Tibial nerve (tissue), 4 donors: Measurements from ENCODE around the gene POU6F2. TPM values are rescaled to one million over a fixed set of nuclear protein-coding genes. Genes with fewer than 3 reads are reported as not detected.

Experiments used
- DNase-seq, 2 donors: peaks; one replicate each; pipeline ENCODE4 v3.0.0-alpha.2; 2019; ENCODE audit warnings: low spot score in 2 of 2
- H3K27ac ChIP-seq, 4 donors: fragments of 200-600 bp; sonication (generic) in 3 of 4; one replicate each; pipeline ENCODE4 v1.5.1; 2017 to 2019; ENCODE audit warnings: mild to moderate bottlenecking in 1 of 4
- H3K27me3 ChIP-seq, 2 donors: fragments of 200-600 bp; sonication (generic) in 1 of 2; one replicate each; pipeline versions ENCODE4 v1.5.1 to v1.6.0; 2017 to 2019
- H3K36me3 ChIP-seq, 3 donors: fragments of 200-600 bp; sonication (generic); one replicate each; pipeline ENCODE4 v1.5.1; 2018 to 2019
- H3K4me1 ChIP-seq, 4 donors: fragments of 200-600 bp; sonication (generic) in 3 of 4; one replicate each; pipeline ENCODE4 v1.5.1; 2017 to 2019
- H3K4me3 ChIP-seq, 4 donors: fragments of 200-600 bp; sonication (generic) in 3 of 4; one replicate each; pipeline ENCODE4 v1.5.1; 2017 to 2019; ENCODE audit warnings: mild to moderate bottlenecking in 1 of 4, moderate library complexity in 1 of 4
- H3K9me3 ChIP-seq, 4 donors: fragments of 200-600 bp; sonication (generic) in 3 of 4; one replicate each; pipeline ENCODE4 v1.5.1; 2017 to 2019
- CTCF ChIP-seq, 5 experiments: fragments of 200-600 bp in 3 of 5; fragments of 450-650 bp in 2 of 5; sonication (generic) in 3 of 5; IDR thresholded peaks; one replicate each; pipeline ENCODE4 v1.5.1; 2016 to 2019; ENCODE audit warnings: antibody characterized with exemption in 5 of 5, mild to moderate bottlenecking in 3 of 5, moderate library complexity in 2 of 5
- EP300 ChIP-seq, 2 donors: sonication (generic); formaldehyde crosslinking; IDR thresholded peaks; one replicate each; pipeline ENCODE4 v1.6.1; 2017; ENCODE audit warnings: antibody characterized with exemption in 2 of 2, mild to moderate bottlenecking in 1 of 2
- POLR2A ChIP-seq, 2 donors: fragments of 450-650 bp; IDR thresholded peaks; one replicate each; pipeline ENCODE4 v1.6.1; 2017; ENCODE audit warnings: antibody characterized with exemption in 2 of 2, mild to moderate bottlenecking in 2 of 2, moderate library complexity in 2 of 2
- WGBS, 2 donors: methylation state at CpG; one replicate each; pipeline ENCODE4 v1.1.5; 2018; 5-methylcytosine and 5-hydroxymethylcytosine counted together
- total RNA-seq, 4 donors: library from RNA; depleted of rRNA; stranded (reverse); fragments of >200 nt; gene quantifications; one replicate each; pipeline ENCODE4 v1.1.0, GENCODE V29; 2016

The POU6F2 gene
- total RNA-seq, 4 donors from 2014 or later, result 0.21 to 1.8 (median 1.3) TPM

- Histone ChIP-seq H3K9me3 (no peaks in the 10 kb centered on the region), H3K4me3 (no peak overlapping the region), H3K27ac (no peak overlapping the region), H3K27me3 (no peaks in the 10 kb centered on the region), H3K4me1 (no peaks in the 10 kb centered on the region), H3K36me3 (no peaks in the 10 kb centered on the region)
- TF ChIP-seq POLR2A (IDR thresholded peaks at IDR 0.05) (no peak), CTCF (IDR thresholded peaks at IDR 0.05) (no peak), EP300 (IDR thresholded peaks at IDR 0.05) (no peak)
- 78 to 80% methylated on average over 5 of the region's 5 CpGs for WGBS, 2 donors
- DNase-seq, result no peak
These were observed 154.6 kb downstream of the POU6F2 start for GRCh38 chr7:39132306-39132705.

GRCh38 chr7:39133088-39133487 lies 155.4 kb downstream of the POU6F2 start:
- Histone ChIP-seq H3K4me1 (no peaks in the 10 kb centered on the region), H3K27me3 (no peaks in the 10 kb centered on the region), H3K36me3 (no peaks in the 10 kb centered on the region), H3K4me3 (no peak overlapping the region), H3K9me3 (no peaks in the 10 kb centered on the region), H3K27ac (no peak overlapping the region)
- WGBS, 2 donors, result 82 to 88% methylated on average over 4 of the region's 4 CpGs
- no peak for DNase-seq
- TF ChIP-seq EP300 (IDR thresholded peaks at IDR 0.05) (no peak), CTCF (IDR thresholded peaks at IDR 0.05) (no peak), POLR2A (IDR thresholded peaks at IDR 0.05) (no peak)

GRCh38 chr7:39137480-39137879 lies 159.8 kb downstream of the POU6F2 start:
- 84 to 89% methylated on average over 1 of the region's 1 CpG for WGBS, 2 donors
- Histone ChIP-seq H3K4me1 (no peaks in the 10 kb centered on the region), H3K27ac (no peak overlapping the region), H3K9me3 (peaks cover 0 to 13% (median 0%) of the 10 kb centered on the region in 4 donors), H3K36me3 (no peaks in the 10 kb centered on the region), H3K4me3 (no peak overlapping the region), H3K27me3 (no peaks in the 10 kb centered on the region)
- no peak for TF ChIP-seq CTCF (IDR thresholded peaks at IDR 0.05)
- TF ChIP-seq POLR2A (IDR thresholded peaks at IDR 0.05), result no peak
- no peak for TF ChIP-seq EP300 (IDR thresholded peaks at IDR 0.05)
- no peak for DNase-seq

GRCh38 chr7:39142750-39143149 lies 165.0 kb downstream of the POU6F2 start:
- DNase-seq, result no peak
- H3K27ac ChIP-seq, result no peak overlapping the region
- H3K9me3 ChIP-seq, result peaks cover 0 to 13% (median 0%) of the 10 kb centered on the region in 4 donors
- H3K36me3 ChIP-seq, result no peaks in the 10 kb centered on the region
- H3K4me1 ChIP-seq, result no peaks in the 10 kb centered on the region
- no peaks in the 10 kb centered on the region for H3K27me3 ChIP-seq
- H3K4me3 ChIP-seq, result no peak overlapping the region
- WGBS, 2 donors, result 90 to 96% methylated on average over 1 of the region's 1 CpG
- TF ChIP-seq POLR2A (IDR thresholded peaks at IDR 0.05) (no peak), EP300 (IDR thresholded peaks at IDR 0.05) (no peak), CTCF (IDR thresholded peaks at IDR 0.05) (no peak)

- H3K4me1 ChIP-seq, result no peaks in the 10 kb centered on the region
- no peaks in the 10 kb centered on the region for H3K36me3 ChIP-seq
- TF ChIP-seq POLR2A (IDR thresholded peaks at IDR 0.05) (no peak), CTCF (IDR thresholded peaks at IDR 0.05) (no peak), EP300 (IDR thresholded peaks at IDR 0.05) (no peak)
- peaks cover 0 to 13% (median 0%) of the 10 kb centered on the region in 4 donors for H3K9me3 ChIP-seq
- no peak overlapping the region for H3K27ac ChIP-seq
- WGBS, 2 donors, result 85 to 91% methylated on average over 1 of the region's 1 CpG
- H3K4me3 ChIP-seq, result no peak overlapping the region
- no peak for DNase-seq
- no peaks in the 10 kb centered on the region for H3K27me3 ChIP-seq
These were observed 166.7 kb downstream of the POU6F2 start for GRCh38 chr7:39144420-39144819.
